Testis (tissue), 3 donors: ENCODE data around the gene GRIK5. TPM values are rescaled to one million over a fixed set of nuclear protein-coding genes. Genes with fewer than 3 reads are reported as not detected.

Source experiments
- DNase-seq: peaks from one replicate; pipeline ENCODE4 v3.0.0-alpha.2; 2019
- H3K27ac ChIP-seq, 2 donors: fragments of 200-600 bp; sonication (generic); one replicate each; pipeline ENCODE4 v1.5.1; 2019
- H3K27me3 ChIP-seq: fragments of 200-600 bp; sonication (generic); one replicate; pipeline ENCODE4 v1.5.1; 2019
- H3K36me3 ChIP-seq: fragments of 200-600 bp; sonication (generic); one replicate; pipeline ENCODE4 v1.5.1; 2017; ENCODE audit warnings: low read depth; ENCODE audit errors: missing control alignments
- H3K4me1 ChIP-seq: fragments of 200-600 bp; sonication (generic); one replicate; pipeline ENCODE4 v1.5.1; 2019
- H3K4me3 ChIP-seq, 2 donors: fragments of 200-600 bp; sonication (generic); one replicate each; pipeline ENCODE4 v1.5.1; 2017 to 2019
- H3K9me3 ChIP-seq: fragments of 200-600 bp; sonication (generic); one replicate; pipeline ENCODE4 v1.5.1; 2017
- POLR2A ChIP-seq: fragments of 450-650 bp; IDR thresholded peaks from one replicate; pipeline ENCODE4 v1.6.1; 2017; ENCODE audit warnings: antibody characterized with exemption, mild to moderate bottlenecking, moderate library complexity
- WGBS, 2 donors: methylation state at CpG; one replicate each; pipeline ENCODE4 v1.1.5; 2018; 5-methylcytosine and 5-hydroxymethylcytosine counted together
- intact Hi-C: fragments of 100-400 bp; cut with DNase I; formaldehyde crosslinking; loops from one replicate; pipeline ENCODE4 v1.15.1; 2023; ENCODE audit warnings: low total_unique reads
- polyA plus RNA-seq: library from polyadenylated mRNA; stranded (reverse); fragments of 350-450 nt; fragmentation: Illumina TruSeq; extraction: RNeasy Lipid Tissue Mini Kit (QIAGEN cat#74804); gene quantifications from one replicate; pipeline ENCODE4 v1.2.3, GENCODE V29; 2014; ENCODE audit warnings: low read depth, low replicate concordance; ENCODE audit not compliant: insufficient read depth
- total RNA-seq, 2 donors: library from RNA; depleted of rRNA; stranded (reverse); fragments of >200 nt; gene quantifications; one replicate each; pipeline ENCODE4 v1.2.3, GENCODE V29; 2016
- TF ChIP-seq, protein P1 (sequence below), 3 experiments: fragments of 450-650 bp in 2 of 3; fragments of 200-600 bp in 1 of 3; sonication (generic) in 1 of 3; IDR thresholded peaks; one replicate each; pipeline ENCODE4 v1.5.1; 2016 to 2019; ENCODE audit warnings: antibody characterized with exemption in 3 of 3, mild to moderate bottlenecking in 2 of 3, moderate library complexity in 1 of 3

Gene GRIK5
- total and polyA plus RNA-seq, 3 donors from 2014 or later = 31.7 to 87.4 (median 43.8) TPM

DNA sequence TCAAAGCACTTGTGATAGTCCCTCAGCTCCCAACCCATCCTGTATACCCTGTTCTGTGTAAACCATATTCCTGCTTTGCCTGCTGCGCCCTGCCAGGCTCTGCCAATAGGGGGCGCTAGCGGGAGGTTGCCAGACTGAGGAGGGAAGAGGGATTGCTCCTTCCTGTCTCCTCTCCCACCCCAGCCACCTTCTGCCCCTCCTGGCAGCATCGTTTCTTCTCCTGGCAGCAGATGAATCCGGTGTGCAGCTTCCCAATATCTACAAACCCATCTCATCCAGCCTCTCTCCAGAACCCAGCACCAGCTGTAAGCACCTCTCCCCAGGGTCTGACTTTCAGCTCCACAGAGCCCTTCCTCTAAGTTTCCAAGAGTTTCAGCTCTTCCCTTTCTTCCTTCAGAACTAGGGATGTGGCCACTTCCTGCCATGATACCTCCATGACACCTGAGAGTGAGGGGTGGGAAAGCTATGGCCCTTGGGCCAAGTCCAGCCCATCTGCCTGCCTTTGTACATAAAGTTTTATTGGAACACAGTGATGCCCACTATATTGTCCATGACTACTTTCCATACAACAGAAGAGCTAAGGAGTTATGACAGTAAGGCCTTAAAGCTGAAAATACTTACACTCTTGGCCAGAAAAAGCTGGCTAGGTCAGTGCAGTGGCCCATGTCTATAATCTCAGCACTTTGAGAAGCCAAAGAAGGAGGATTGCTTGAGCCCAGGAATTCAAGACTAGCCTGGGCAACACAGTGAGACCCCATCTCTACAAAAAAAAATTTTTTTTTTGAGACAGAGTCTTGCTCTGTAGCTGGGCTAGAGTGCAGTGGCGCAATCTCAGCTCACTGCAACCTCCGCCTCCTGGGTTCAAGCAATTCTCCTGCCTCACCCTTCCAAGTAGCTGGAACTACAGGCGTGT is 41.4 kb downstream of the GRIK5 start:
- 67 to 73% methylated on average over 8 of the region's 8 CpGs for WGBS, 2 donors
- TF ChIP-seq, protein P1, sequence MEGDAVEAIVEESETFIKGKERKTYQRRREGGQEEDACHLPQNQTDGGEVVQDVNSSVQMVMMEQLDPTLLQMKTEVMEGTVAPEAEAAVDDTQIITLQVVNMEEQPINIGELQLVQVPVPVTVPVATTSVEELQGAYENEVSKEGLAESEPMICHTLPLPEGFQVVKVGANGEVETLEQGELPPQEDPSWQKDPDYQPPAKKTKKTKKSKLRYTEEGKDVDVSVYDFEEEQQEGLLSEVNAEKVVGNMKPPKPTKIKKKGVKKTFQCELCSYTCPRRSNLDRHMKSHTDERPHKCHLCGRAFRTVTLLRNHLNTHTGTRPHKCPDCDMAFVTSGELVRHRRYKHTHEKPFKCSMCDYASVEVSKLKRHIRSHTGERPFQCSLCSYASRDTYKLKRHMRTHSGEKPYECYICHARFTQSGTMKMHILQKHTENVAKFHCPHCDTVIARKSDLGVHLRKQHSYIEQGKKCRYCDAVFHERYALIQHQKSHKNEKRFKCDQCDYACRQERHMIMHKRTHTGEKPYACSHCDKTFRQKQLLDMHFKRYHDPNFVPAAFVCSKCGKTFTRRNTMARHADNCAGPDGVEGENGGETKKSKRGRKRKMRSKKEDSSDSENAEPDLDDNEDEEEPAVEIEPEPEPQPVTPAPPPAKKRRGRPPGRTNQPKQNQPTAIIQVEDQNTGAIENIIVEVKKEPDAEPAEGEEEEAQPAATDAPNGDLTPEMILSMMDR (IDR thresholded peaks at IDR 0.05) = peak in 1 of 3 experiments; percentile 47
- no peak for TF ChIP-seq POLR2A
- intact Hi-C loops = no loop called here

DNA sequence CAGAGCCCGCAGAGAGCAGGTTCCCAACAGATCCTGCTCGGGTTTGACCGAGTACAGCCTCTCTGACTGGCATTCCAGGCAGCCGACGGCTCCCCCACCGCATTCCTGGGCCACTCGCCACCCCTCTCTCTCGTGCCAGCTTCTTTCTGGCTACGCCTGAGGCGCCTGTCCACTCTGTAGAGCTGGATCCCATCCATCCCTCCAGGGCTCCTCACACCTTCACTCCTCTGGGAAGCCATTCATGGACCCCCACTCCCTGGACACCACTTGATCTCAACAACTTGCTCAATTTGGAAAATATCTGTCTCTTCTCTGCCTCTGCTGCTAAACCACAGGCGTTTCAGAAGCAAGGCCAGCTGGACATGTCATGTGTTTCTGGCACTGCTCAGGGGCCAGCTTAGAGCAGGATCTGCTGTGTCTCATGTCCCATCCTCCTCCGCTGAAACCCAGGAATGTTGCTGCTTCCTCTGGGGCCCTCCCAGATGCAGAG is 45.3 kb downstream of the GRIK5 start:
- Histone ChIP-seq H3K9me3 (no peaks in the 10 kb centered on the region), H3K4me3 (no peak overlapping the region), H3K27me3 (no peaks in the 10 kb centered on the region), H3K4me1 (peaks cover 8% of the 10 kb centered on the region), H3K27ac (no peak overlapping the region), H3K36me3 (no peaks in the 10 kb centered on the region)
- WGBS, 2 donors = 46 to 55% methylated on average over 9 to 12 of the region's 12 CpGs
- DNase-seq = peak; percentile 35
- intact Hi-C loops = no loop called here
- TF ChIP-seq, protein P1 (IDR thresholded peaks at IDR 0.05) = no peak
- no peak for TF ChIP-seq POLR2A

More for the DNA sequence above, 41.4 kb downstream of the GRIK5 start:
- no peak overlapping the region for H3K27ac ChIP-seq
- no peak overlapping the region for H3K4me3 ChIP-seq
- peaks cover 8% of the 10 kb centered on the region for H3K4me1 ChIP-seq
- no peaks in the 10 kb centered on the region for H3K36me3 ChIP-seq
- H3K27me3 ChIP-seq = no peaks in the 10 kb centered on the region
- DNase-seq = peak; percentile 28
- H3K9me3 ChIP-seq = no peaks in the 10 kb centered on the region

DNA sequence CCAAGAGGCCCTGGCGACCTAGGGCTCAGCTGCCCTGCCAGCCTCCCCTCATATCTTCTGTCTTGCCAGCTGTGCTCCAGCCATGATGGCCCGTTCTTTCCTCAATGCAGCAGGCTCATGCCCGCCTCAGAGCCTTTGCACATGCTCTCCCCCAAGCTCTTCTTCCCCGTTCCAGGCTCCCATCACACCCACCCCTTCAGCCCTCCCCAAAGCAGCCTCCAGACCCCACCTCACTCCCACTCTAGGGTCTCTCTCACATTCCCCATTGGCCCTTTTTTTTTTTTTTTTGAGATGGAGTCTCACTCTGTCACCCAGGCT is 46.1 kb downstream of the GRIK5 start:
- Histone ChIP-seq H3K27me3 (no peaks in the 10 kb centered on the region), H3K4me3 (no peak overlapping the region), H3K36me3 (no peaks in the 10 kb centered on the region), H3K9me3 (no peaks in the 10 kb centered on the region), H3K27ac (no peak overlapping the region), H3K4me1 (peaks cover 8% of the 10 kb centered on the region)
- TF ChIP-seq, protein P1 (IDR thresholded peaks at IDR 0.05) = no peak
- TF ChIP-seq POLR2A = no peak
- no peak for DNase-seq
- intact Hi-C loops = no loop called here
- 89 to 94% methylated on average over 4 of the region's 4 CpGs for WGBS, 2 donors

DNA sequence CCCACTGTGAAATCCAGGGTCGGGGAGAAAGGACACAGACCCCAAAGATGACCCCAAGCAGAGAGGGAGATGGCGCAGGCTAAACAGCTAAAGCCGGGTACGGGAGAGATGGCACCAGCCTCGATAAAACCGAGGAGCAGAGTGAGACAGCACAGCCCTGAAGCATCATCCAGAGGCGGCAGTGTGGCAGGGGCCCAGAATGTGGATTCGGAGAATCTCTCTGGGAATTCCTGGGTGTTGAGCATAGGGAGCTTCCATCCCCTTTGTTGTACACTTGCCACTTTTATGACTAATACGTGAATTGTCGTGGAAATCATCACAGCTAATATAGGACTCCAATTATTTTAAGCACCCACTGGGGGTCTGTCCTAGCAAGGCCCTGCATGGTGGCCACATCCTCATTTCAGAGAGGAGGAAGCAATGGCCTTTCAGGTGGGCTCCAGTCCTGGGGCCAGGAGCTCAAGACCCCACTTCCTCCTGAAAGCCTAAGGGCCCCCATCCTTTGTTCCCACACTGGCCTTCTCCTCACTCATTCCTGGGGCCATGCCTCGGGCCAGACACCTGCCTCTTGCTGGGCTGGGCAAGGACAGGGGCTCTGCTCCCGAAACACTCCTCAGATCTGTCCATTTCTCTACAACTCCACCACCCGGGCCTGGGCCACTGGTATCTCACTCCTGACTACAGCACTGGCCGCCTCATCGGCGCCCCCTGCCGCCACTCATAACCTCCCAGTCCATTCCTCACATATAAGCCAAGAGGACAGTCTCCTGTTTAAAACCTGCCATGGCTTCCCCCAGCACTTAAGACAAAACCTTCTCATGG is 46.7 kb downstream of the GRIK5 start:
- intact Hi-C loops = no loop called here
- no peak overlapping the region for H3K4me3 ChIP-seq
- TF ChIP-seq, protein P1 (IDR thresholded peaks at IDR 0.05) = no peak
- TF ChIP-seq POLR2A = no peak
- no peaks in the 10 kb centered on the region for H3K36me3 ChIP-seq
- H3K27me3 ChIP-seq = no peaks in the 10 kb centered on the region
- H3K27ac ChIP-seq = no peak overlapping the region
- peaks cover 8% of the 10 kb centered on the region for H3K4me1 ChIP-seq
- 79 to 89% methylated on average over 17 of the region's 17 CpGs for WGBS, 2 donors
- no peaks in the 10 kb centered on the region for H3K9me3 ChIP-seq
- DNase-seq = no peak
